NCI-H2029 treated with DMSO at 0.1 percent for 48 hours (cell line): Measurements from ENCODE around the gene RNASE13.
A peak's percentile ranks its signal among the peaks of the same experiment; 100 is the strongest.
"Not testable (repeated sequence)": the region's sequence is repeated elsewhere in the genome, so short reads cannot be mapped to it uniquely, and the experiment has no call there.

Experiments used
- DNase-seq: peaks from one replicate; lab custom pipeline; 2025; lab: John Stamatoyannopoulos, UW

The RNASE13 gene

GRCh38 chr14:21022686-21023085 is 11.9 kb downstream of the RNASE13 start:
- no peak for DNase-seq

GRCh38 chr14:21020977-21021545 is 13.5 kb downstream of the RNASE13 start:
- no peak for DNase-seq

- DNase-seq = no peak
Measured at GRCh38 chr14:21019366-21019765, 15.2 kb downstream of the RNASE13 start.

GRCh38 chr14:21018781-21019180 is 15.8 kb downstream of the RNASE13 start:
- no peak for DNase-seq

- DNase-seq = no peak
Measured at GRCh38 chr14:21018286-21018685, 16.3 kb downstream of the RNASE13 start.

- DNase-seq = no peak
Measured at GRCh38 chr14:21017528-21018245, 16.9 kb downstream of the RNASE13 start.

- DNase-seq = peak; percentile 3
Measured at GRCh38 chr14:21016413-21017190, 18.0 kb downstream of the RNASE13 start.

- DNase-seq = no peak
Measured at GRCh38 chr14:21015312-21015711, 19.3 kb downstream of the RNASE13 start.

- DNase-seq = peak; percentile 57
Measured at GRCh38 chr14:21014761-21015190, 19.8 kb downstream of the RNASE13 start.

- DNase-seq = no peak
Measured at GRCh38 chr14:21011136-21011535, 23.5 kb downstream of the RNASE13 start.

- DNase-seq = not testable (repeated sequence)
Measured at GRCh38 chr14:21009721-21010120, 24.9 kb downstream of the RNASE13 start.

GRCh38 chr14:21003788-21004346 is 30.7 kb downstream of the RNASE13 start:
- DNase-seq = no peak

- DNase-seq = no peak
Measured at GRCh38 chr14:21001218-21001617, 33.4 kb downstream of the RNASE13 start.

GRCh38 chr14:20999591-20999990 is 35.0 kb downstream of the RNASE13 start:
- DNase-seq = no peak

- no peak for DNase-seq
Measured at GRCh38 chr14:20998674-20999366, 35.8 kb downstream of the RNASE13 start, which contains the start of gene SLC39A2. Gene SLC39A2 (plus strand): TSS chr14:20999293. CDS start chr14:20999447, 154 bp downstream.

GRCh38 chr14:20998139-20998538 is 36.5 kb downstream of the RNASE13 start:
- no peak for DNase-seq

- DNase-seq = no peak
Measured at GRCh38 chr14:20997564-20997963, 37.0 kb downstream of the RNASE13 start.

GRCh38 chr14:20997115-20997514 is 37.5 kb downstream of the RNASE13 start:
- DNase-seq = no peak

- DNase-seq = no peak
Measured at GRCh38 chr14:20996521-20996920, 38.1 kb downstream of the RNASE13 start.

GRCh38 chr14:20989787-20990600 is 44.6 kb downstream of the RNASE13 start, which contains the start of gene METTL17:
Gene METTL17 (plus strand): TSS chr14:20989980. CDS start chr14:20990003, 23 bp downstream.
- DNase-seq = peak; percentile 64

- no peak for DNase-seq
Measured at GRCh38 chr14:20989471-20989786, 45.2 kb downstream of the RNASE13 start.
